ENCODE results near the gene GSAP.

Gene GSAP

DNA sequence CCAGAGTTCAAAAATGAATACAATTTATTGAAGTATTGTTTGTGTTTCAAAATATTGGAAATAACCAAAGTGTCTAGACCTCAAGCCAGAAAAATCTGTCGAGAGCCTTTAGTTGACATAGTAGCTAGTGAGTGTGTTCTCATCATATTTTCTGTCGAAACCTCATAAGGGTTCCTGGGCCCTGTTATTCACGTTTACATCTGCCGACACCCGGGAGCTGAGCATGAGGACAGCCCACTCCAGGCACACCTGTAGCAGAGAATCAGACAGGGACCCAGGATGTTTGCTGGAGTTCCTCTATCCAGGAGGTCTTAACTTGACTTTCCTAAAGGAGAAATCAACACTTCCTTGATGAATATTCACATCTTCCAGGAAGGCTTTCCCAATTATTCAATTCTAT is 144.4 kb downstream of the GSAP start:
- no peak for DNase-seq

- DNase-seq: no peak
Measured at GRCh38 chr7:77270094-77270480, 146.1 kb downstream of the GSAP start.

DNA sequence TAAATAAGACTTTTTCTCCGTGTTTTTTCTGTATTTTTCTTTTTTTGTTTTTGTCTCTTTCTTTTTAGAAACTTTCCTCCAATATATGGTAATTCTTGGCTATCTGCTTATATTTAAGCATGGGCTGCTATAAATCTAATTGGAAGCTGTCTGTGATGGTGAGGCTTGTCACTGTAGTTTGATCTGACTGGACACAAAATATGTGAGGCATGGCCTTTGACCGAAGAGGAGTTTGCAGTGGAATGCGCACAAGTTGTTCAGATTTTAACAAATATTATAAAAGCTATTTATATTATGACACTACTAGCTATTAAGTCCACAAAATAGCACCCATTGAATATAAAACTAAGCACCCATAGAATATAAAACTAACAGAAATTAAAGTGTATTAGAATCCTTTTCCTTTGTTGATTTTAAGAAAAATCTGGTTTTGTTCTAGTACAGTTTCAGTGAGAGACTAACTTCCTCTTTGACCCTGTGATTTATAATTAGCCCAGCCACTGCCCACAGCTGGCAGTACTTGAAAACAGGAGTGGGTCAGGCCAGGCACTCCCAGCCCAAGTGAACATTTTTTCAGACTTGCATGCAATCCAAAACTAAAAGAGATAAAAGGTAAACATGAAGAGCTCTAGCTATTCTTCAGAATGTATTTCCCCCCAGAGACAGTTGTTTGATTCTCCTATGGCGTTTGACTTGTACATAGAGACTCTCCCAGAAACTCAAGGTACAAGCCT is 146.6 kb downstream of the GSAP start:
- no peak for DNase-seq

GRCh38 chr7:77266291-77266794 is 149.8 kb downstream of the GSAP start:
- no peak for DNase-seq

GRCh38 chr7:77265666-77266065 is 150.5 kb downstream of the GSAP start:
- DNase-seq: no peak

DNA sequence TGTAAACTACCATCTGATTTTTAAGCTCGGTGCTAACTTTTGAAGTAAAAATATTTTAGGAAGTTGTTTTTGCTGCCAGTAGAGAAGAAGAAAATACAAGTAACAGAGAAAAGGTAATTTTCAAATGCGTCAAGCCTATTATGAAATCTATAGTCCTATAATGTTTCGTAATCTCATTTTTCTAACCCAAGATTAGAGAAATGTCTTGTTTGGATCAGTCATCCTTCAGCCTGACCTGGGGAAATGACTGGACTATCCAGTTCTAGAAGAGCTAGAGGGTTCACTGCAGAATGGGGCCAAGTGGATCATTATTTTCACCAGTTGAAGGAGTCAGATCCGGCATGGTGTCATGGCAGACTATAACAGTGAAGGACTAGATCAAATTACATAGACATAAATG is 153.8 kb downstream of the GSAP start:
- no peak for DNase-seq

Data from EL (cell line).